Lower leg skin (tissue), 4 donors: ENCODE data around the gene DYNLT2B. TPM values are rescaled to one million over a fixed set of nuclear protein-coding genes. Genes with fewer than 3 reads are reported as not detected.
"Not testable (repeated sequence)": the region's sequence is repeated elsewhere in the genome, so short reads cannot be mapped to it uniquely, and the experiment has no call there.

Source experiments
- DNase-seq, 2 donors: peaks; one replicate each; pipeline ENCODE4 v3.0.0-alpha.2; 2019; ENCODE audit warnings: low spot score in 2 of 2
- H3K4me3 ChIP-seq: fragments of 200-600 bp; sonication (generic); 2 replicates; pipeline ENCODE4 v1.5.1; 2017; ENCODE audit warnings: mild to moderate bottlenecking, low read depth; ENCODE audit not compliant: poor library complexity, severe bottlenecking
- CTCF ChIP-seq, 3 donors: fragments of 450-650 bp; IDR thresholded peaks; one replicate each; pipeline ENCODE4 v1.5.1; 2016; ENCODE audit warnings: antibody characterized with exemption in 3 of 3, mild to moderate bottlenecking in 3 of 3, moderate library complexity in 2 of 3
- POLR2A ChIP-seq, 2 donors: fragments of 450-650 bp; IDR thresholded peaks; one replicate each; pipeline ENCODE4 v1.6.1; 2016 to 2017; ENCODE audit warnings: antibody characterized with exemption in 2 of 2, mild to moderate bottlenecking in 1 of 2, moderate library complexity in 1 of 2
- WGBS, 2 donors: methylation state at CpG; one replicate each; pipeline ENCODE4 v1.1.5; 2018; 5-methylcytosine and 5-hydroxymethylcytosine counted together
- intact Hi-C: fragments of 100-400 bp; cut with DNase I; formaldehyde crosslinking; loops from one replicate; pipeline ENCODE4 v1.15.0; 2023; ENCODE audit warnings: low total_unique reads
- total RNA-seq, 4 donors: library from RNA; depleted of rRNA; stranded (reverse); fragments of >200 nt; gene quantifications; one replicate each; pipeline ENCODE4 v1.1.0, GENCODE V29; 2016

DYNLT2B gene
- 1 to 10 TPM; 7.6 to 9.1 (median 8.4) TPM for total RNA-seq

DNA sequence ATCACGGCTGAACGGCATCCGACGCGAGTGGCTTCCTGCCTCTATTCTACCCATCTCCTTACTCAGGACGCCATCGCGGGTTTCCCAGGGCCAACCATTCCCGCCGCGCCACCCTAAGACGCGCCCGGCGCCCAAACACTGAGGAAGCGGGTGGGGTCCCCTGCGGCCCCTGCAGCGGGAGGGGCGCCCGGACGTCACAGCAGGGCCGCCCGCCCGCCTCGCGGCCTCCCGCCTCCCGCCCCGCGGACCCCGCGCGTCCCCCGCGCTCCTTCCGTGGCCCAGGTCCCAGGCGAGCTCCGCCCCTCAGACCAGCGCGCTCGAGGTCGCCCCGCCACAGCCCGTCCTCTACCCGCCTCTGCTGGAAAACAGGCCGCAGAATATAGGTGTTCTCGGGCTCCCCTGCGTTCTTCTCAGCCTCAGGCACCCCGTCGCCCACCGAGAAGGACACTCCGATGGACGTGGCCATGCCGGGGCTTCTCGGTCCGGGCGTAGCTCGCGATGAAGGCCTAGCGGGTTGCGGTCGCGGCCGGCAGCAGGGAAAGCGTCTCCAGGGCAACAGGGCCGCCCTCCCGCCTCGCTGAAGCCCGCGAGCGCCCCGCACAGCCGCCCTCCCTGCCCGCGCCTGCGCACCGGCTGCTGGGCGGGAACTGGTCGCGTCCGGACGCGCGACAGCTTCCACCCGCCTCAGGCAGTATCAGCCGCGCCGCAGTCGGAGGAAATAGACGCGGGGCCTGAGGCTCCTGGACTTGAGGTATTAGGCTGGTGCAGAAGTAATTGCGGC lies at the start of gene DYNLT2B:
TSS of gene DYNLT2B (minus strand) at position 554 of the 781 bp plus-strand sequence. CDS start at position 466, 88 bp downstream.
- 0 to 1% methylated on average over 22 to 51 of the region's 92 CpGs for WGBS, 2 donors
- peak within 1 kb of the TSS; percentile 58 for H3K4me3 ChIP-seq
- TF ChIP-seq CTCF (IDR thresholded peaks at IDR 0.05) (no peak), POLR2A (IDR thresholded peaks at IDR 0.05) (no peak)
- intact Hi-C loops: no loop called here
- DNase-seq: peak; percentile 72 to 96

- TF ChIP-seq CTCF (IDR thresholded peaks at IDR 0.05) (no peak), POLR2A (IDR thresholded peaks at IDR 0.05) (no peak)
- WGBS, 2 donors: 71 to 72% methylated on average over 4 of the region's 4 CpGs
- intact Hi-C loops: no loop called here
- no peak for DNase-seq
- H3K4me3 ChIP-seq: no peak overlapping the region
These were observed 47.7 kb upstream of the DYNLT2B start for GRCh38 chr3:196365736-196366135.

- TF ChIP-seq CTCF (IDR thresholded peaks at IDR 0.05): no peak
- no peak for TF ChIP-seq POLR2A (IDR thresholded peaks at IDR 0.05)
- 88 to 91% methylated on average over 7 of the region's 7 CpGs for WGBS, 2 donors
- DNase-seq: no peak
- H3K4me3 ChIP-seq: no peak overlapping the region
- intact Hi-C loops: no loop called here
These were observed 42.5 kb upstream of the DYNLT2B start for GRCh38 chr3:196360586-196360985.

- 93% methylated on average over 4 of the region's 4 CpGs for WGBS, 2 donors
- H3K4me3 ChIP-seq, DNase-seq, intact Hi-C loops: not testable (repeated sequence)
These were observed 40.5 kb upstream of the DYNLT2B start for GRCh38 chr3:196358540-196358939.

- DNase-seq: no peak
- H3K4me3 ChIP-seq: no peak overlapping the region
- WGBS, 2 donors: 88 to 90% methylated on average over 7 of the region's 7 CpGs
- TF ChIP-seq CTCF (IDR thresholded peaks at IDR 0.05): no peak
- no peak for TF ChIP-seq POLR2A (IDR thresholded peaks at IDR 0.05)
- intact Hi-C loops: no loop called here
These were observed 39.9 kb upstream of the DYNLT2B start for GRCh38 chr3:196357905-196358304.

GRCh38 chr3:196356556-196356955 lies 38.5 kb upstream of the DYNLT2B start:
- TF ChIP-seq POLR2A (IDR thresholded peaks at IDR 0.05) (no peak), CTCF (IDR thresholded peaks at IDR 0.05) (no peak)
- no peak overlapping the region for H3K4me3 ChIP-seq
- 83 to 86% methylated on average over 4 of the region's 4 CpGs for WGBS, 2 donors
- DNase-seq: no peak
- intact Hi-C loops: no loop called here
